MCF 10A (cell line): ENCODE data around the gene TLNRD1. TPM values are rescaled to one million over a fixed set of nuclear protein-coding genes. Genes with fewer than 3 reads are reported as not detected.

Experiments used
- Bru-seq: library from RNA; stranded (reverse); fragments of 400-500 nt; gene quantifications from one replicate; lab custom pipeline; 2021; lab: Mats Ljungman, UMichigan
- BruChase-seq, 2 experiments: library from RNA; stranded (reverse); fragments of 400-500 nt; gene quantifications; one replicate each; lab custom pipeline; 2021; lab: Mats Ljungman, UMichigan
- BruUV-seq: library from RNA; stranded (reverse); fragments of 400-500 nt; replicated peaks from 2 replicates; lab custom pipeline; 2021; lab: Mats Ljungman, UMichigan
- CTCF ChIA-PET: fragments of 300-600 bp; sonication (Branson Sonifier 250); formaldehyde crosslinking; extraction: SDS; loops from one replicate; lab custom pipeline; 2021; ENCODE audit warnings: antibody characterized with exemption, inconsistent platforms; lab: Yijun Ruan, JAX
- POLR2A ChIA-PET: fragments of 300-600, 350-650 bp; sonication (Branson Sonifier 250); formaldehyde crosslinking; extraction: SDS; loops from one replicate; lab custom pipeline; 2020; ENCODE audit warnings: antibody characterized with exemption, inconsistent platforms; lab: Yijun Ruan, JAX
- DNase-seq: peaks from one replicate; pipeline ENCODE4 v3.0.0-alpha.2; 2018; ENCODE audit not compliant: unreplicated experiment
- H3K27ac Mint-ChIP-seq: one replicate; pipeline ENCODE4 v1.8.0; 2022; ENCODE audit warnings: mild to moderate bottlenecking, low read depth, mixed read lengths; ENCODE audit not compliant: unreplicated experiment
- H3K27me3 Mint-ChIP-seq: one replicate; pipeline ENCODE4 v1.8.0; 2022; ENCODE audit warnings: mixed read lengths; ENCODE audit not compliant: insufficient read depth, unreplicated experiment
- H3K36me3 Mint-ChIP-seq: one replicate; pipeline ENCODE4 v1.8.0; 2022; ENCODE audit warnings: mild to moderate bottlenecking, moderate library complexity, mixed read lengths; ENCODE audit not compliant: insufficient read depth, unreplicated experiment
- H3K4me1 Mint-ChIP-seq: one replicate; pipeline ENCODE4 v1.8.0; 2022; ENCODE audit warnings: mixed read lengths; ENCODE audit not compliant: insufficient read depth, unreplicated experiment
- H3K4me3 Mint-ChIP-seq: one replicate; pipeline ENCODE4 v1.8.0; 2022; ENCODE audit warnings: mild to moderate bottlenecking, moderate library complexity, mixed read lengths; ENCODE audit not compliant: unreplicated experiment
- H3K9me3 Mint-ChIP-seq: one replicate; pipeline ENCODE4 v1.8.0; 2022; ENCODE audit warnings: mixed read lengths; ENCODE audit not compliant: unreplicated experiment
- CTCF ChIP-seq: fragments of 200-600 bp; IDR thresholded peaks from one replicate; pipeline ENCODE4 v1.8.0; 2022; ENCODE audit warnings: antibody characterized with exemption, mild to moderate bottlenecking; ENCODE audit not compliant: unreplicated experiment
- intact Hi-C: fragments of 100-400 bp; cut with micrococcal nuclease; formaldehyde crosslinking; loops from 2 replicates; pipeline ENCODE4 v1.14.1; 2022
- long read RNA-seq: library from polyadenylated mRNA; stranded (forward); transcript quantifications from one replicate; pipeline ENCODE4 v2.0.0, GENCODE V29; 2022
- total RNA-seq: library from RNA; stranded (reverse); gene quantifications from 2 replicates; pipeline ENCODE4 v1.2.3, GENCODE V29; 2022

Gene TLNRD1
- total RNA-seq (17.1 and 18.3 TPM in 2 replicates), Bru-seq, nascent RNA (percentile 77 among the genes with signal in this experiment), BruChase-seq, experiment 1, labeled RNA remaining after a 6-hour chase (percentile 95 among the genes with signal in this experiment), BruChase-seq, experiment 2, labeled RNA remaining after a 2-hour chase (percentile 94 among the genes with signal in this experiment)
- long read RNA-seq, full-length matches to known transcripts, result 56 of 57 reads
- long read RNA-seq, partial matches to known transcripts, result 0 of 57 reads
- long read RNA-seq, other reads (novel, unspliced or antisense), result 1 of 57 reads

GRCh38 chr15:81000624-81001151 is at the start of gene TLNRD1:
TLNRD1 (plus strand) TSS chr15:81000923; CDS start chr15:81002272, 1,349 bp downstream.
- peaks cover 25% of the 10 kb centered on the region for H3K4me1 Mint-ChIP-seq
- BruUV-seq, result no TSS peak
- H3K27ac Mint-ChIP-seq, result peak within 1 kb of the TSS; percentile 64
- peak; percentile 91 for DNase-seq
- H3K27me3 Mint-ChIP-seq, result no peaks in the 10 kb centered on the region
- peaks cover 15% of the 10 kb centered on the region for H3K36me3 Mint-ChIP-seq
- ChIA-PET POLR2A (interaction anchor here (0.6 to 4.1 kb wide), 12 partner anchors 11 to 1050 kb away, joined by 3 to 76 read pairs (median 3); partner anchors contain the start of gene MESD), CTCF (interaction anchor here (0.7 to 1.3 kb wide), 2 partner anchors 10 to 14 kb away, joined by 3 to 5 read pairs; no protein-coding TSS in a partner anchor)
- H3K4me3 Mint-ChIP-seq, result peak within 1 kb of the TSS; percentile 82
- H3K9me3 Mint-ChIP-seq, result no peaks in the 10 kb centered on the region
- no peak for TF ChIP-seq CTCF
- intact Hi-C loops, result loop anchor here (2.0 to 5.0 kb wide), 2 partner anchors 107 to 266 kb away; no protein-coding TSS in a partner anchor

GRCh38 chr15:80951941-80952340 is 48.8 kb upstream of the TLNRD1 start:
- Mint-ChIP-seq H3K4me1 (peaks cover 39% of the 10 kb centered on the region), H3K27me3 (no peaks in the 10 kb centered on the region), H3K27ac (no peak overlapping the region), H3K36me3 (peaks cover 19% of the 10 kb centered on the region), H3K4me3 (no peak overlapping the region), H3K9me3 (no peaks in the 10 kb centered on the region)
- ChIA-PET POLR2A (no interaction called here), CTCF (interaction anchor here (0.8 kb wide), 1 partner anchor 13 kb away, joined by 3 read pairs; no protein-coding TSS in a partner anchor)
- no peak for TF ChIP-seq CTCF
- intact Hi-C loops, result loop anchor here (10.0 kb wide), 1 partner anchor 107 kb away; no protein-coding TSS in a partner anchor
- no peak for DNase-seq
- no TSS peak for BruUV-seq

GRCh38 chr15:80953001-80953952 is 47.4 kb upstream of the TLNRD1 start:
- CTCF ChIA-PET, result interaction anchor here (0.6 to 1.9 kb wide), 6 partner anchors 17 to 995 kb away, joined by 3 to 8 read pairs (median 4); partner anchors contain the start of gene CEMIP
- DNase-seq, result peak; percentile 14
- Mint-ChIP-seq H3K4me1 (peaks cover 44% of the 10 kb centered on the region), H3K9me3 (no peaks in the 10 kb centered on the region), H3K27me3 (no peaks in the 10 kb centered on the region), H3K4me3 (no peak overlapping the region), H3K36me3 (peaks cover 18% of the 10 kb centered on the region), H3K27ac (no peak overlapping the region)
- no peak for TF ChIP-seq CTCF
- POLR2A ChIA-PET, result interaction anchor here (0.8 kb wide), 1 partner anchor 36 kb away, joined by 5 read pairs; the partner anchor contains the start of gene MESD
- intact Hi-C loops, result loop anchor here (10.0 kb wide), 1 partner anchor 108 kb away; no protein-coding TSS in a partner anchor
- no TSS peak for BruUV-seq
